A549 (cell line): ENCODE results near the gene CNTNAP5. TPM values are rescaled to one million over a fixed set of nuclear protein-coding genes. Genes with fewer than 3 reads are reported as not detected.

Experiments used
- ATAC-seq, 2 experiments: fragments of 200-7000 bp in 1 of 2; fragments of >200 bp in 1 of 2; cut with Nextera tagmentation in 1 of 2; cut with Tn5 transposase in 1 of 2; 3 replicates each; pipeline versions ENCODE4 v1.8.0 to v1.9.1; 2018 to 2020; ENCODE audit warnings: mild to moderate bottlenecking in 1 of 2, moderate library complexity in 1 of 2
- CTCF ChIA-PET: fragments of 300-600 bp; sonication (Branson Sonifier 250); formaldehyde crosslinking; extraction: SDS; loops from one replicate; lab custom pipeline; 2021; ENCODE audit warnings: antibody characterized with exemption, inconsistent platforms; lab: Yijun Ruan, JAX
- POLR2A ChIA-PET: fragments of 350-600 bp; formaldehyde crosslinking; extraction: SDS; loops from one replicate; lab custom pipeline; 2021; ENCODE audit warnings: antibody characterized with exemption, inconsistent platforms; lab: Yijun Ruan, JAX
- DNase-seq, 2 experiments: peaks; one replicate each; pipeline versions ENCODE4 v3.0.0 to v3.0.0-alpha.2; 2011 to 2016; ENCODE audit warnings: low read depth in 1 of 2, low spot score in 1 of 2
- FAIRE-seq: peaks from 2 replicates; lab custom pipeline; 2011; peaks lifted over from hg19 to GRCh38; lab: Jason Lieb, UNC
- H3K27ac ChIP-seq, 2 experiments: fragments of >200 bp; sonication (Bioruptor Twin); formaldehyde crosslinking; 3 replicates each; pipeline ENCODE4 v1.5.1; 2016 to 2017
- H3K4me1 ChIP-seq: fragments of >200 bp; sonication (Bioruptor Twin); formaldehyde crosslinking; 3 replicates; pipeline ENCODE4 v1.6.1; 2016
- H3K4me2 ChIP-seq: fragments of >200 bp; sonication (Bioruptor Twin); formaldehyde crosslinking; 3 replicates; pipeline ENCODE4 v1.6.1; 2016
- H3K4me3 ChIP-seq: fragments of >200 bp; sonication (Bioruptor Twin); formaldehyde crosslinking; 3 replicates; pipeline ENCODE4 v1.5.1; 2016
- H3K9me3 ChIP-seq: fragments of >200 bp; sonication (Bioruptor Twin); formaldehyde crosslinking; 3 replicates; pipeline ENCODE4 v1.6.1; 2016
- BCL3 ChIP-seq: fragments of >200 bp; sonication (Bioruptor Twin); formaldehyde crosslinking; IDR thresholded peaks from 3 replicates; pipeline ENCODE4 v1.6.1; 2016
- BHLHE40 ChIP-seq: IDR thresholded peaks from 2 replicates; pipeline ENCODE4 v1.6.1; 2012; ENCODE audit warnings: low read depth, low read length, inconsistent platforms
- CEBPB ChIP-seq, 2 experiments: fragments of >200 bp in 1 of 2; sonication (Bioruptor Twin) in 1 of 2; formaldehyde crosslinking in 1 of 2; IDR thresholded peaks; 2 replicates each; pipeline ENCODE4 v1.6.1; 2012 to 2016
- CHD2 ChIP-seq: fragments of 150-350 bp; IDR thresholded peaks from 2 replicates; pipeline ENCODE4 v1.6.1; 2014; ENCODE audit warnings: low read length; ENCODE audit not compliant: partially characterized antibody
- EHF ChIP-seq: fragments of 250-450 bp; sonication (Bioruptor Pico); IDR thresholded peaks from 2 replicates; pipeline ENCODE4 v1.5.0; 2020; ENCODE audit warnings: mild to moderate bottlenecking
- EHMT2 ChIP-seq: fragments of 200-600 bp; sonication (generic); IDR thresholded peaks from 2 replicates; pipeline ENCODE4 v1.6.1; 2016; ENCODE audit warnings: antibody characterized with exemption, low read depth, mild to moderate bottlenecking, moderate library complexity
- EP300 ChIP-seq, 2 experiments: fragments of >200 bp; sonication (Bioruptor Twin); formaldehyde crosslinking; IDR thresholded peaks; 2 replicates in 1 of 2; 3 replicates in 1 of 2; pipeline ENCODE4 v1.6.1; 2016 to 2017
- FOXS1 ChIP-seq: fragments of 250-450 bp; sonication (Bioruptor Pico); IDR thresholded peaks from 2 replicates; pipeline ENCODE4 v1.5.0; 2020; ENCODE audit warnings: mild to moderate bottlenecking, moderate library complexity
- GATA3 ChIP-seq: IDR thresholded peaks from 2 replicates; pipeline ENCODE4 v1.6.1; 2012; ENCODE audit warnings: borderline replicate concordance
- HDAC2 ChIP-seq: fragments of 200-600 bp; sonication (generic); IDR thresholded peaks from 2 replicates; pipeline ENCODE4 v1.6.1; 2016
- HES2 ChIP-seq: fragments of >200 bp; sonication (Bioruptor Twin); formaldehyde crosslinking; IDR thresholded peaks from 2 replicates; pipeline ENCODE4 v1.6.1; 2016
- HEYL ChIP-seq: fragments of 250-450 bp; sonication (Bioruptor Pico); IDR thresholded peaks from 2 replicates; pipeline ENCODE4 v1.8.0; 2021; ENCODE audit warnings: mild to moderate bottlenecking, moderate library complexity
- HOXA7 ChIP-seq: fragments of 250-450 bp; sonication (Bioruptor Pico); IDR thresholded peaks from 2 replicates; pipeline ENCODE4 v1.5.0; 2020; ENCODE audit warnings: mild to moderate bottlenecking, moderate library complexity
- KDM5A ChIP-seq: fragments of 200-600 bp; sonication (generic); IDR thresholded peaks from 2 replicates; pipeline ENCODE4 v1.6.1; 2016; ENCODE audit warnings: antibody characterized with exemption, mild to moderate bottlenecking
- MAFK ChIP-seq: fragments of 450-650 bp; IDR thresholded peaks from 2 replicates; pipeline ENCODE4 v1.6.1; 2014; ENCODE audit not compliant: partially characterized antibody
- NPAS2 ChIP-seq: fragments of 250-450 bp; sonication (Bioruptor Pico); IDR thresholded peaks from 2 replicates; pipeline ENCODE4 v1.8.0; 2022; ENCODE audit warnings: mild to moderate bottlenecking, moderate library complexity, borderline replicate concordance
- POLR2A ChIP-seq: IDR thresholded peaks from 2 replicates; pipeline ENCODE4 v1.6.1; 2012; ENCODE audit warnings: mild to moderate bottlenecking, low read length
- SMC3 ChIP-seq: fragments of >200 bp; sonication (Bioruptor Twin); formaldehyde crosslinking; IDR thresholded peaks from 3 replicates; pipeline ENCODE4 v1.6.1; 2018; ENCODE audit warnings: inconsistent platforms
- ZNF302 ChIP-seq: fragments of 250-450 bp; sonication (Bioruptor Pico); IDR thresholded peaks from 2 replicates; pipeline ENCODE4 v1.9.0; 2021; ENCODE audit warnings: inconsistent platforms, mild to moderate bottlenecking, moderate library complexity
- ZSCAN20 ChIP-seq: fragments of 250-450 bp; sonication (Bioruptor Pico); IDR thresholded peaks from 2 replicates; pipeline ENCODE4 v1.8.0; 2022; ENCODE audit warnings: mild to moderate bottlenecking, moderate library complexity
- WGBS: methylation state at CpG from one replicate; pipeline ENCODE4 v1.1.6; 2017; ENCODE audit errors: missing lambda C conversion rate; 5-methylcytosine and 5-hydroxymethylcytosine counted together
- polyA plus RNA-seq, 4 experiments: library from polyadenylated mRNA; depleted of rRNA in 3 of 4; stranded (reverse); fragments of >200 nt; fragmentation: RNase III in 1 of 4; extraction: RNeasy Plus Mini Kit Qiagen cat#74134 plus additional on column Dnase treatment in 1 of 4; gene quantifications; 2 replicates in 3 of 4; 3 replicates in 1 of 4; pipeline ENCODE4 v1.2.3, GENCODE V29; 2011 to 2017
- TF ChIP-seq, protein P1 (sequence below): IDR thresholded peaks from 2 replicates; pipeline ENCODE4 v1.6.1; 2012
- TF ChIP-seq, protein P2 (sequence below): fragments of 200-600 bp; sonication (generic); IDR thresholded peaks from 2 replicates; pipeline ENCODE4 v1.6.1; 2016; ENCODE audit warnings: antibody characterized with exemption, mild to moderate bottlenecking, moderate library complexity

The CNTNAP5 gene
- polyA plus RNA-seq, 2 of the 4 experiments (the other 2 are of a cell fraction): not detected

GRCh38 chr2:124091721-124092120 is 66.6 kb downstream of the CNTNAP5 start:
- WGBS: 1% methylated on average over 5 of the region's 5 CpGs
- no peak for FAIRE-seq
- H3K27ac ChIP-seq: no peak overlapping the region
- ATAC-seq: no peak
- ChIA-PET POLR2A (no interaction called here), CTCF (interaction anchor here (1.4 kb wide), 1 partner anchor 11 kb away, joined by 3 read pairs; no protein-coding TSS in a partner anchor)
- 0 out of 3 replicates have a peak, but pooled peaks cover 2% of the 10 kb centered on the region for H3K9me3 ChIP-seq
- no peak for DNase-seq
- no peak overlapping the region for H3K4me2 ChIP-seq
- no peak for TF ChIP-seq BHLHE40
- H3K4me1 ChIP-seq: no peaks in the 10 kb centered on the region
- H3K4me3 ChIP-seq: no peak overlapping the region

- FAIRE-seq: no peak
- CTCF ChIA-PET: no interaction called here
- no peak overlapping the region for H3K4me3 ChIP-seq
- H3K4me1 ChIP-seq: no peaks in the 10 kb centered on the region
- H3K4me2 ChIP-seq: no peak overlapping the region
- 0 out of 3 replicates have a peak, but pooled peaks cover 2% of the 10 kb centered on the region for H3K9me3 ChIP-seq
- 1% methylated on average over 2 of the region's 2 CpGs for WGBS
- TF ChIP-seq MAFK (no peak), GATA3 (no peak), EHMT2 (no peak), POLR2A (no peak), HEYL (no peak), FOXS1 (CRISPR knock-in tag) (no peak), SMC3 (no peak), HOXA7 (CRISPR knock-in tag) (no peak), EP300 (IDR thresholded peaks at IDR 0.05) (no peak), CEBPB (IDR thresholded peaks at IDR 0.05) (no peak), KDM5A (no peak), BCL3 (no peak), HDAC2 (no peak), EHF (CRISPR knock-in tag) (no peak), ZNF302 (CRISPR knock-in tag) (no peak), NPAS2 (CRISPR knock-in tag) (no peak)
- TF ChIP-seq, protein P1, sequence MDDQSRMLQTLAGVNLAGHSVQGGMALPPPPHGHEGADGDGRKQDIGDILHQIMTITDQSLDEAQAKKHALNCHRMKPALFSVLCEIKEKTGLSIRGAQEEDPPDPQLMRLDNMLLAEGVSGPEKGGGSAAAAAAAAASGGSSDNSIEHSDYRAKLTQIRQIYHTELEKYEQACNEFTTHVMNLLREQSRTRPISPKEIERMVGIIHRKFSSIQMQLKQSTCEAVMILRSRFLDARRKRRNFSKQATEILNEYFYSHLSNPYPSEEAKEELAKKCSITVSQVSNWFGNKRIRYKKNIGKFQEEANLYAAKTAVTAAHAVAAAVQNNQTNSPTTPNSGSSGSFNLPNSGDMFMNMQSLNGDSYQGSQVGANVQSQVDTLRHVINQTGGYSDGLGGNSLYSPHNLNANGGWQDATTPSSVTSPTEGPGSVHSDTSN: no peak
- POLR2A ChIA-PET: no interaction called here
- DNase-seq: no peak
- no peak for ATAC-seq
- H3K27ac ChIP-seq: no peak overlapping the region
Observed at GRCh38 chr2:124092651-124093050, 67.6 kb downstream of the CNTNAP5 start.

- Histone ChIP-seq H3K9me3 (no peaks in the 10 kb centered on the region), H3K4me1 (no peaks in the 10 kb centered on the region), H3K27ac (no peak overlapping the region), H3K4me2 (no peak overlapping the region)
- 0% methylated on average over 1 of the region's 1 CpG for WGBS
- no peak for FAIRE-seq
- POLR2A ChIA-PET: no interaction called here
- TF ChIP-seq MAFK (no peak), HDAC2 (no peak), SMC3 (no peak), CHD2 (no peak), ZSCAN20 (CRISPR knock-in tag) (no peak), HES2 (no peak)
- TF ChIP-seq, protein P2, sequence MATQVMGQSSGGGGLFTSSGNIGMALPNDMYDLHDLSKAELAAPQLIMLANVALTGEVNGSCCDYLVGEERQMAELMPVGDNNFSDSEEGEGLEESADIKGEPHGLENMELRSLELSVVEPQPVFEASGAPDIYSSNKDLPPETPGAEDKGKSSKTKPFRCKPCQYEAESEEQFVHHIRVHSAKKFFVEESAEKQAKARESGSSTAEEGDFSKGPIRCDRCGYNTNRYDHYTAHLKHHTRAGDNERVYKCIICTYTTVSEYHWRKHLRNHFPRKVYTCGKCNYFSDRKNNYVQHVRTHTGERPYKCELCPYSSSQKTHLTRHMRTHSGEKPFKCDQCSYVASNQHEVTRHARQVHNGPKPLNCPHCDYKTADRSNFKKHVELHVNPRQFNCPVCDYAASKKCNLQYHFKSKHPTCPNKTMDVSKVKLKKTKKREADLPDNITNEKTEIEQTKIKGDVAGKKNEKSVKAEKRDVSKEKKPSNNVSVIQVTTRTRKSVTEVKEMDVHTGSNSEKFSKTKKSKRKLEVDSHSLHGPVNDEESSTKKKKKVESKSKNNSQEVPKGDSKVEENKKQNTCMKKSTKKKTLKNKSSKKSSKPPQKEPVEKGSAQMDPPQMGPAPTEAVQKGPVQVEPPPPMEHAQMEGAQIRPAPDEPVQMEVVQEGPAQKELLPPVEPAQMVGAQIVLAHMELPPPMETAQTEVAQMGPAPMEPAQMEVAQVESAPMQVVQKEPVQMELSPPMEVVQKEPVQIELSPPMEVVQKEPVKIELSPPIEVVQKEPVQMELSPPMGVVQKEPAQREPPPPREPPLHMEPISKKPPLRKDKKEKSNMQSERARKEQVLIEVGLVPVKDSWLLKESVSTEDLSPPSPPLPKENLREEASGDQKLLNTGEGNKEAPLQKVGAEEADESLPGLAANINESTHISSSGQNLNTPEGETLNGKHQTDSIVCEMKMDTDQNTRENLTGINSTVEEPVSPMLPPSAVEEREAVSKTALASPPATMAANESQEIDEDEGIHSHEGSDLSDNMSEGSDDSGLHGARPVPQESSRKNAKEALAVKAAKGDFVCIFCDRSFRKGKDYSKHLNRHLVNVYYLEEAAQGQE: no peak
- TF ChIP-seq, all 56 proteins: peak for 0
- ATAC-seq (no peak), DNase-seq (no peak)
- CTCF ChIA-PET: no interaction called here
- no peak overlapping the region for H3K4me3 ChIP-seq
Observed at GRCh38 chr2:124104914-124105313, 79.8 kb downstream of the CNTNAP5 start.
